Epithelial cell of proximal tubule (primary cell): ENCODE results near the gene OST4. TPM values are rescaled to one million over a fixed set of nuclear protein-coding genes. Genes with fewer than 3 reads are reported as not detected.

ENCODE experiments used
- DNase-seq: peaks from one replicate; pipeline ENCODE4 v3.0.0-alpha.2; 2011; ENCODE audit warnings: low read depth
- H3K4me3 ChIP-seq: 2 replicates; pipeline ENCODE4 v1.5.1; 2011; ENCODE audit warnings: low read depth, mild to moderate bottlenecking, low read length
- CTCF ChIP-seq: conservative IDR thresholded peaks from 2 replicates; pipeline ENCODE4 v1.5.1; 2012; ENCODE audit warnings: low read depth, mild to moderate bottlenecking, low read length
- total RNA-seq: library from RNA; depleted of rRNA; stranded (reverse); fragments of >200 nt; gene quantifications from 2 replicates; pipeline ENCODE4 v1.2.3, GENCODE V29; 2015

OST4 gene
- total RNA-seq, 1 donor from 2014 or later: 283 TPM

DNA sequence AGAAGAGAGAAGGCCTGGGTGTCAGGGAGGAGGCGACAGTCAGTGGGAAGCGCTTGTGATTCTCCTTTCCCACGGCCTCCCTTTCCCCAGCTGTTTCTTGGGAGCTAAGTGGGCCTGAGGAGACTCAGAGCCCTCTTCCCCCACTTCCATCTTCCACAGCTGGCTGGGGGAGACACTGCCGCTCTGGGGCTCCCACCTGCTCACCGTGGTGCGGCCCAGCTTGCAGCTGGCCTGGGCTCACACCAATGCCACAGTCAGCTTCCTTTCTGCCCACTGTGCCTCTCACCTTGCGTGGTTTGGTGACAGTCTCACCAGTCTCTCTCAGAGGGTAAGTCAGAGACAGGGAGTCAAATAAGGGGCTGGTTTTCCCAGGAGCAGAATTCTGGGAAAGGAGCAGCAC is 31.6 kb downstream of the OST4 start:
- no peak for DNase-seq
- no peak for TF ChIP-seq CTCF
- H3K4me3 ChIP-seq: no peak overlapping the region

DNA sequence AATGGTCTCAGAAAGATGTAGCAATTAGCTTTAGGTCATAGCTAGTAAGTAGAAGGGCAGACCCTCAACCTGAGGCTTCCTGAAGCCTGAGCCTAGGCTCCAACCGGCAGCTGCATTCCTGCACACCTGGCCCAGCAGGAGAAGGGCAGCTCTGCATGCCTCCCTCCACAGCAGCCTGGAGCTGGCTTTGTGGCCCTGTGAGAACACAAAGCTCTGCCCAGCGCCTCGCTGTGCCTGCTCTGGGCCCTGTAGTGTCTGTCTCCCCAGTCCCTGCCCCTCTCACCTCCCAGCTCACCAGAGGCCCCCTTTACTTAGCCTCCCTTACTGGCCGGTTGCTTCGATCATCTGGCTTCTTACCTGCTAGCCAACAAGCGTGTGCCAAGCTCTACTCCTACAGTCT is 32.0 kb downstream of the OST4 start:
- no peak for DNase-seq
- no peak overlapping the region for H3K4me3 ChIP-seq
- no peak for TF ChIP-seq CTCF

DNA sequence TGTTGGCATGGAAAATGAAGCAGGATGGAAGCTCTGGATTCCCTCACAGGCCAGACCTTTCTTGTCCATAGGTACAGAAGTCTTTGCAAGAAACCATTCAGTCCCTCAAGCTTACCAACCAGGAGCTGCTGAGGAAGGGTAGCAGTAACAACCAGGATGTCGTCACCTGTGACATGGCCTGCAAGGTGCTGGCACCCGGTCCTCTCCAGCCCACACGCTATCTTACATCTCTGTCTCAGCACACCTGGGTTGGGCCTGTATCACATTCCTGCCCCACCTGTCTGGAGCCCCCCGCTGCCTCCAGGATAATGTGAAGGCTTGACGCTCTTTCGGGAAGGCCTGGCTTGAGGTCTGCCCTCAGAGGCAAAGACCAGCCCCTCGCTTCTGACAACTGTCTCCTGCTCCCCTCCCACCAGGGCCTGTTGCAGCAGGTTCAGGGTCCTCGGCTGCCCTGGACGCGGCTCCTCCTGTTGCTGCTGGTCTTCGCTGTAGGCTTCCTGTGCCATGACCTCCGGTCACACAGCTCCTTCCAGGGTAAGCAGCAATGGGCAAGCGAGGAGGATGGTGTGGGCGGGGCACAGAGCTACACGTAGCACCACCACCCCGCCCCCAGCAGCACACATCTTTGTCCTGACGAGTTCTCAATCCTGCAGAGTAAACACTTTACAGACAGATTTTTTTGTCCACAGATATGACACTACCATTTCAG is 32.7 kb downstream of the OST4 start:
- DNase-seq: no peak
- no peak for TF ChIP-seq CTCF
- no peak overlapping the region for H3K4me3 ChIP-seq

DNA sequence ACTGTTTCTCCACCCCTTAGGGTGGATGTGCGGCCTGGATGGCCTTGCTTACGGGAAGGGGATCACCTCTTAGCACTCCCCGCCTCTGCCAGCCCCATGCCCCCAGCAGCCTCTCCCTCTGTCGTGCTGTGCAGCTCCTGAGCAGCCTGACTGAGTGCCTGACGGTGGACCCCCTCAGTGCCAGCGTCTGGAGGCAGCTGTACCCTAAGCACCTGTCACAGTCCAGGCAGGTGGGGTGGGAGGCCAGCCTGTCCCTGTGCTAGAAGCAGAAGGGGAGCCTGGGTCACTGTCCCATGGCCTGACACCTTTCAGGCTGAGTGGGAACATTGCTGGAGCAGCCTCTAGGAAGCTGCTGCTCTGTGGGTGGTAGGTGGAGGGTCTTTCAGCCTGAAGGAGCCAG is 33.4 kb downstream of the OST4 start:
- TF ChIP-seq CTCF: no peak
- H3K4me3 ChIP-seq: no peak overlapping the region
- DNase-seq: no peak

DNA sequence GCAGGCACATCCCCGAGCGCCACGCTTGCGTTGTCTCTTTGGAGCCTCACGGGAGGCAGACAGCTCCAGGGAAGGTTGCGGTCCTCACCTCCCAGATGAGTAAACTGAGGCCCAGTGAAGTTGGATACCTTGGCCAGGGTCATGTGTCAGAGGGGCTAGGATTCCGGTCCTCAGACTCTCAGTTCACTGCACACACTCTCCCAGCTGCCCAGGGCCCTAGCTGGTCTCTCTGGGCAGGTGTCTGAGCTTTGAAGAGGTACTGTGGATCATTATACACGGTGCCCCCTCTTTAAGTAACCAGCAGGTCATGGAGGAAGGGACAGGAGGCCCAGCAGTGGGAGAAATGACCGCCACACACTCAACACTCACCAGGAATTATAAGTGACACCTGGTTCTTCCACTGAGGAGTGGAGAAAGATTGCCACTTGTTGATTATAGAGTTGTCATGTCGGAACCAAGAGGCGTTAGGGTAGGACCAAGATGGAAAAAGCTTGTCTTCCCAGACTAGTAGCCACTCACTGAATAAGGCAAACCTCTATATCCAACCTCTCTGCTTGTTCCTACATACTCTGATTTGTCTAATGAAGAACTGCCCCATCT is 38.1 kb downstream of the OST4 start:
- H3K4me3 ChIP-seq: peak overlapping the region; percentile 79
- TF ChIP-seq CTCF: no peak
- no peak for DNase-seq

- H3K4me3 ChIP-seq: peak within 1 kb of the TSS; percentile 79
- TF ChIP-seq CTCF: no peak
- no peak for DNase-seq
Observed at GRCh38 chr2:27032495-27033252, 38.8 kb downstream of the OST4 start, which contains the start of gene TMEM214. TSS of gene TMEM214 (plus strand) at chr2:27032965. CDS start at chr2:27033016, 51 bp downstream.
